Activated naive CD4-positive, alpha-beta T cell (primary cell): ENCODE data around the gene TRPV4.
"Not testable (repeated sequence)": the region's sequence is repeated elsewhere in the genome, so short reads cannot be mapped to it uniquely, and the experiment has no call there.

Experiments used
- DNase-seq, 4 experiments: peaks; one replicate each; lab custom pipeline; 2025; lab: John Stamatoyannopoulos, UW

Gene TRPV4

DNA sequence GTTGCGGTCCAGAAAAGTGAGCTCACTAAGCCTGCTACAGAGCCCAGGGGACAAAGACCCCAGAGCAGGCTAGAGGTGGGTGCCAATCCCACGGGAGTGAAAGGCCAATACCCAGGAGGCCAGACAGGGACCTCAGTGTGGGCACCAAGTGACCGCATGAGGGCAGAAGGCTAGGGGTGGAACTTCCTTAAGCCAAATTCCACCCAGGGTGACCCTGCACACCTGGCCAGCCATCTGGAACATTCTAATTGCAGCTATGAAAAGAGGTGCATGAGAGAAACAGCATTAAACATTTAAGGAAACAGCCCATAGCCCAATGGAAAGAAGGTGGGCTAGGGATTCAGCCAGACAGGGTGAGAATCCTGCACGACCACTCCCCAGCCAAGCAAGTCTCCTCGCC, 27.8 kb upstream of the TRPV4 start:
- DNase-seq = no peak

- DNase-seq = no peak
Measured at GRCh38 chr12:109858764-109859163, 25.6 kb upstream of the TRPV4 start.

DNA sequence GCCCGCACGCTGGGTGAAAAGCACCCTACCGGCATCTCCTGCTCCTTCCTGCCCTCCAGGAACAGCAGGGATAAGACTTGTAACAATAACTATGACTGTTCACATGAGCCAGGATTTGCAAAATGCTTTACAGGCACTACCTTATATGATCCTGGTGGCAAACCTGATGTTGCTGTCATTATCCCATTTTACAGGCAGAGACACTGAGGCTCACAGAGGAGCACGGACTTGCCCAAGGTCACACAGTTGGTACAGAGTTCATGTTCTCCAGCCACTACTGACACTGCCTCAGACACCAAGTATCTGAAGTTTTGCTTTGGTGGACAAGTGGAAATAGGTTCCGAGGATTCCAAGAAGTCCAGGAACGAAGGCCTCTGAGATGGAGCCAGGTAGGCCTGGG, 24.5 kb upstream of the TRPV4 start:
- DNase-seq = no peak

GRCh38 chr12:109855377-109855776, 22.2 kb upstream of the TRPV4 start:
- no peak for DNase-seq

DNA sequence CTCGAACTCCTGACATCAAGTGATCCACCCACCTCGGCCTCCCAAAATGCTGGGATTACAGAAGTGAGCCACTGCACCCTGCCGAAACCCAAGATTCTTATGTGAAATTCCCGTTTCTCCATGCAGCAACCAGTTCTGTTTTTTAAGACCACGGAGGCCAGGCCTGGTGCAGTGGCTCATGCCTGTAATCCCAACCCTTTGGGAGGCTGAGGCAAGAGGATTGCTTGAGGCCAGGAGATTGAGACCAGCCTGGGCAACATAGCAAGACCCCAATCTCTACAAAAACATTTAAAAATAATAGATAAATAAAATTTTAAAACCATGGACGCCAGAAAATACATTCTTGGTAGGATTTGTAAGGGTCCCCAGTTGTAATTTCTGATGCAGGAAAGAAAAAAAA, 17.3 kb upstream of the TRPV4 start:
- DNase-seq = not testable (repeated sequence)

GRCh38 chr12:109847142-109847735, 14.0 kb upstream of the TRPV4 start:
- no peak for DNase-seq

- DNase-seq = no peak
Measured at GRCh38 chr12:109845824-109846205, 12.6 kb upstream of the TRPV4 start.

GRCh38 chr12:109844983-109845823, 12.0 kb upstream of the TRPV4 start:
- peak; percentile 71 to 87 (median 84) for DNase-seq

- no peak for DNase-seq
Measured at GRCh38 chr12:109844091-109844490, 10.9 kb upstream of the TRPV4 start.

GRCh38 chr12:109842021-109842420, 8.8 kb upstream of the TRPV4 start:
- no peak for DNase-seq

DNA sequence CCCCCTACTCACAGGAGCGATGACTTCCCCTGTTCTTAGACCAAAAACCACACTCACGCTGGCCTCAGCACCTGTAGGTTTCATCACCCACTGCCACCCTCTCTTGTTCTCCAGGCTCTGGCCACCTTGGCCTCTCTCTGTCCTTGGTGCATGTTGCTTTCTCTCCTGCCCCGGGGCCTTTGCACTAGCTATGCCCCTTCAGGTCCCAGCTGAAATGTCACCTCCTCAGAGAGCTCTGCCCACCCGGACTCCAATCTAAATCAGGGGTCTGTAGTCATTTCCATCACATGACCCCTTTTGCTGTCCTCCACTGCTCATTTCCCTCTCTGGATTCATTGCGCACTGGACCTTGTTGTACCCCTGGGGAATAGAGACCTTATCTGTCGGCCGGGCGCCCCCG, 8.2 kb upstream of the TRPV4 start:
- DNase-seq = no peak

- DNase-seq = no peak
Measured at GRCh38 chr12:109840305-109841074, 7.3 kb upstream of the TRPV4 start.

GRCh38 chr12:109839444-109839843, 6.2 kb upstream of the TRPV4 start:
- no peak for DNase-seq

DNA sequence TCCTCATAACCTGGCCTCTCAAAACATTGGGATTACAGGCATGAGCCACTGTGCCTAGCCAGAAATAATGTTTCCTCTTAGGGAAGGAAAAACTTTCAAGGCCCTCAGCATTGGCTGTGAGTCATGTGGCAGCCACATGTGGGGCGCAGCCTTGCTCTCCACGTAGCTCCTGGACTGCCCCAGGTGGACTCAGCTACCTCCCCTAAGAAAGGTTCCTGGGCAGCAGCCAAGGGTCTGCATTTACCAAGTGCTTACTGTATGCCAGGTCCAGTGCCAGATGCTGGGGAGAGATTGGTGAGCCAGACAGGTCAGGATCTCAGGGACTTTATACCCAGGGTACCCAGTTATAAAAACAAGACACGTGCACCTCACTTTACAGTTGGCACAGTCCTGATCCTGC, 3.7 kb upstream of the TRPV4 start:
- DNase-seq = no peak

DNA sequence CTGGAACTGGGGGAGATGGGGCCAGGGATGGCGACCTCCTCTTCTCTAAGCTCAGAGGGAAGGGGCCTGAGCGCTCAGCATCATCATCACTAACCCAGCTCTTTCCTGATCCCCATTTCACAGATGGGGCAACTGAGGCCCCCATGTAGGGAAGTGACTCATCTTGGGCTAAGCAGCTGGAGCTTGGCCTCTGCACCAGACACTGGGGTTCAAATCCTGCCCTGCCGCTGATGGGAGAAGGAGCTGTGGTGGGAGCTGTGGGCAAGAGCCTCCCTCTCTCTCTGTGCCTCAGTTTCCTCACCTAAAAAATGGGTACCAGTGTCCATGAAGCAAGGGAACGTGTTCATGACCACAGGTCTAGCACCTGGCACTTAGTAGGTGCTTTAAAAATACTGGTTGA, 2.6 kb upstream of the TRPV4 start:
- DNase-seq = no peak

DNA sequence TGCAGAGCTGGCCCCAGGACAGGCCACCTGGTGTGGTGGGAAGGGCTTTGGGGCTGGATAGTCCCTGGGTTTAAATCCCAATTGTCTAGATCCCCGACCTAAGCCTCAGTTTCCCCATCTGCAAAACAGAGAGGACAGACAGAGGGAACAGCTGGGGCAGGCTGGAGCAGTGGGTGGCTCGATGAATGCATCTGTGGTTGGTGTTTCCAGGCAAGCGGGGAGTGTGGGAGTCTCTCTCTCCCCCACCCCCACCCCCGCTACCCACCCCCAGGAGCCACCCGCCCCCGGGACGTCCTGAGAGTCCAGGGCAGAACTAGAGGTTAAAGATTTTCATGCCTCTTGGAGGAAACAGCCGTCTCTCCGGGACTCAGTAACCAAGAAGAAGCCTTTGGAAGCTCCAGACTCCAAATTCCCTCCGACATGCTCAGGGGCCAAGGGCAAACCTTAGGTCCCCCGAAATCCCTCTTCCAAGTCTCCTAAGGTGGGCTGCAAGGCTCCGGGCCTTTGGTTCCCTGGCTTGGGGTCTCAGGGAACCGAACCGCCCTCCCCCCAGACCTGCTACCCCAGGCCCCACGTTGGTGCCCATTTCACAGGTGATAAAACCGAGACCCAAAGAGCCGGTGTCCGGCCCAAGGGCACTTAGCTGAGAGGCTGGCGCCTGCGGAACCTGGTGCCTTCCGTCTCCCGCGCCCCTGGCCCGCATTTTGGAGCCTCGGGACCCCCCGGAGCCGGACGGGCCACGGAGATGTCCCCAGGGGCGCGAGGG, 474 bp downstream of the TRPV4 start:
- no peak for DNase-seq

GRCh38 chr12:109831929-109832328, 1.3 kb downstream of the TRPV4 start:
- DNase-seq = no peak

DNA sequence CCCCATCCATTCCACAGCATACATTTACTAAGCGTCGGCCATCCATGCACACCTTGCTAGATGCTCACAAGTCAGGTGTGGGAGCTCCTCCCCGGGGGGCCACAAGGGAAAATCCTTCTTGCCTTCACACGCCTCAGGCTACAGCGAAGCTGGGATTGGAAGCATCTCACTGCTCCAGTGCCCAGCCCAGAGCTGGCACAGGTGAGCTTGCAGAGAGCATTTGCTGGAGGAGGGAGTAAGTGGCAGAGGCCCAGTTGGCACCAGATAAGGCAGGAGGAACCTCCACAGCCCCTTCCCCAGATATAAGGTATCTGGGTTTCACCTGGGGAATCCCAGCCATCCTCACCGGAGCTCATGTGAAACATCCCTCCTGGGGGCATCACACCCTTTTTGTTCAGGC, 1.8 kb downstream of the TRPV4 start:
- no peak for DNase-seq

DNA sequence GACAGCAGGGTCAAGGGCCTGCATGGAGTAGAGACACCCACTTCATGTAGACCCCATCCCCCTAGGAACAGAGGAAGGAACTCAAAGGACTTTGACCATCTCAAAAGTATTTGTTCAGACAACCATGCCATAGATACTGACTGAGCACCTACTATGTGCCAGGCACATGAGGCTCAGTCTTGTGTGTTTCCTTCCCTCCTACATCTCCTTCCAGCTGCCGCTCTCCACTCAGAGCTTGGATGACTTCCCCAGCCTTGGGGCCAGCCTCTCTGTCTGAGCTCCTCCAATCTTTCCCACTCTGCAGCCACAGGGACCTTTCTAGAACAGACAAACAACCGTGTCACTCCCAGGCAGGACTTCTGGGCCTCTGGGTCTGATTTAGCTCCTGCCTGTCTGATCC, 2.5 kb downstream of the TRPV4 start:
- DNase-seq = no peak

- DNase-seq = no peak
Measured at GRCh38 chr12:109830267-109830666, 2.9 kb downstream of the TRPV4 start.

GRCh38 chr12:109829667-109830066, 3.5 kb downstream of the TRPV4 start:
- DNase-seq = no peak
